H1 (cell line): ENCODE data around the gene STX8. TPM values are rescaled to one million over a fixed set of nuclear protein-coding genes. Genes with fewer than 3 reads are reported as not detected.

Experiments used
- polyA plus RNA-seq, 7 experiments: library from polyadenylated mRNA; depleted of rRNA in 3 of 7; stranded (reverse) in 5 of 7; unstranded in 2 of 7; fragments of >200 nt in 5 of 7; fragments of 200-250 nt in 2 of 7; gene quantifications; 1 replicate in 5 of 7; 2 replicates in 1 of 7; 4 replicates in 1 of 7; pipeline versions ENCODE4 v1.2.1 to v1.2.3, GENCODE V29; 2011 to 2013; ENCODE audit warnings: missing spikeins in 2 of 7, mixed read lengths in 2 of 7
- total RNA-seq: library from RNA; stranded (reverse); fragmentation: NEBNext Ultra II Directional; extraction: Animal tissue kit (Norgen Biotek cat#: 25700); gene quantifications from 2 replicates; pipeline ENCODE4 v1.2.1, GENCODE V29; 2021
- TF ChIP-seq, protein P1 (sequence below): fragments of 300-600 bp; sonication (generic); IDR thresholded peaks from 2 replicates; pipeline ENCODE4 v1.7.1; 2012; ENCODE audit warnings: low read length, moderate library complexity, mild to moderate bottlenecking, inconsistent platforms; ENCODE audit not compliant: insufficient replicate concordance

The STX8 gene
- total and polyA plus RNA-seq, 2 of the 8 experiments (the other 6 are each of a cell fraction or from before 2014, with no cell fraction given), result 22.8 to 42.5 TPM

- TF ChIP-seq, protein P1, sequence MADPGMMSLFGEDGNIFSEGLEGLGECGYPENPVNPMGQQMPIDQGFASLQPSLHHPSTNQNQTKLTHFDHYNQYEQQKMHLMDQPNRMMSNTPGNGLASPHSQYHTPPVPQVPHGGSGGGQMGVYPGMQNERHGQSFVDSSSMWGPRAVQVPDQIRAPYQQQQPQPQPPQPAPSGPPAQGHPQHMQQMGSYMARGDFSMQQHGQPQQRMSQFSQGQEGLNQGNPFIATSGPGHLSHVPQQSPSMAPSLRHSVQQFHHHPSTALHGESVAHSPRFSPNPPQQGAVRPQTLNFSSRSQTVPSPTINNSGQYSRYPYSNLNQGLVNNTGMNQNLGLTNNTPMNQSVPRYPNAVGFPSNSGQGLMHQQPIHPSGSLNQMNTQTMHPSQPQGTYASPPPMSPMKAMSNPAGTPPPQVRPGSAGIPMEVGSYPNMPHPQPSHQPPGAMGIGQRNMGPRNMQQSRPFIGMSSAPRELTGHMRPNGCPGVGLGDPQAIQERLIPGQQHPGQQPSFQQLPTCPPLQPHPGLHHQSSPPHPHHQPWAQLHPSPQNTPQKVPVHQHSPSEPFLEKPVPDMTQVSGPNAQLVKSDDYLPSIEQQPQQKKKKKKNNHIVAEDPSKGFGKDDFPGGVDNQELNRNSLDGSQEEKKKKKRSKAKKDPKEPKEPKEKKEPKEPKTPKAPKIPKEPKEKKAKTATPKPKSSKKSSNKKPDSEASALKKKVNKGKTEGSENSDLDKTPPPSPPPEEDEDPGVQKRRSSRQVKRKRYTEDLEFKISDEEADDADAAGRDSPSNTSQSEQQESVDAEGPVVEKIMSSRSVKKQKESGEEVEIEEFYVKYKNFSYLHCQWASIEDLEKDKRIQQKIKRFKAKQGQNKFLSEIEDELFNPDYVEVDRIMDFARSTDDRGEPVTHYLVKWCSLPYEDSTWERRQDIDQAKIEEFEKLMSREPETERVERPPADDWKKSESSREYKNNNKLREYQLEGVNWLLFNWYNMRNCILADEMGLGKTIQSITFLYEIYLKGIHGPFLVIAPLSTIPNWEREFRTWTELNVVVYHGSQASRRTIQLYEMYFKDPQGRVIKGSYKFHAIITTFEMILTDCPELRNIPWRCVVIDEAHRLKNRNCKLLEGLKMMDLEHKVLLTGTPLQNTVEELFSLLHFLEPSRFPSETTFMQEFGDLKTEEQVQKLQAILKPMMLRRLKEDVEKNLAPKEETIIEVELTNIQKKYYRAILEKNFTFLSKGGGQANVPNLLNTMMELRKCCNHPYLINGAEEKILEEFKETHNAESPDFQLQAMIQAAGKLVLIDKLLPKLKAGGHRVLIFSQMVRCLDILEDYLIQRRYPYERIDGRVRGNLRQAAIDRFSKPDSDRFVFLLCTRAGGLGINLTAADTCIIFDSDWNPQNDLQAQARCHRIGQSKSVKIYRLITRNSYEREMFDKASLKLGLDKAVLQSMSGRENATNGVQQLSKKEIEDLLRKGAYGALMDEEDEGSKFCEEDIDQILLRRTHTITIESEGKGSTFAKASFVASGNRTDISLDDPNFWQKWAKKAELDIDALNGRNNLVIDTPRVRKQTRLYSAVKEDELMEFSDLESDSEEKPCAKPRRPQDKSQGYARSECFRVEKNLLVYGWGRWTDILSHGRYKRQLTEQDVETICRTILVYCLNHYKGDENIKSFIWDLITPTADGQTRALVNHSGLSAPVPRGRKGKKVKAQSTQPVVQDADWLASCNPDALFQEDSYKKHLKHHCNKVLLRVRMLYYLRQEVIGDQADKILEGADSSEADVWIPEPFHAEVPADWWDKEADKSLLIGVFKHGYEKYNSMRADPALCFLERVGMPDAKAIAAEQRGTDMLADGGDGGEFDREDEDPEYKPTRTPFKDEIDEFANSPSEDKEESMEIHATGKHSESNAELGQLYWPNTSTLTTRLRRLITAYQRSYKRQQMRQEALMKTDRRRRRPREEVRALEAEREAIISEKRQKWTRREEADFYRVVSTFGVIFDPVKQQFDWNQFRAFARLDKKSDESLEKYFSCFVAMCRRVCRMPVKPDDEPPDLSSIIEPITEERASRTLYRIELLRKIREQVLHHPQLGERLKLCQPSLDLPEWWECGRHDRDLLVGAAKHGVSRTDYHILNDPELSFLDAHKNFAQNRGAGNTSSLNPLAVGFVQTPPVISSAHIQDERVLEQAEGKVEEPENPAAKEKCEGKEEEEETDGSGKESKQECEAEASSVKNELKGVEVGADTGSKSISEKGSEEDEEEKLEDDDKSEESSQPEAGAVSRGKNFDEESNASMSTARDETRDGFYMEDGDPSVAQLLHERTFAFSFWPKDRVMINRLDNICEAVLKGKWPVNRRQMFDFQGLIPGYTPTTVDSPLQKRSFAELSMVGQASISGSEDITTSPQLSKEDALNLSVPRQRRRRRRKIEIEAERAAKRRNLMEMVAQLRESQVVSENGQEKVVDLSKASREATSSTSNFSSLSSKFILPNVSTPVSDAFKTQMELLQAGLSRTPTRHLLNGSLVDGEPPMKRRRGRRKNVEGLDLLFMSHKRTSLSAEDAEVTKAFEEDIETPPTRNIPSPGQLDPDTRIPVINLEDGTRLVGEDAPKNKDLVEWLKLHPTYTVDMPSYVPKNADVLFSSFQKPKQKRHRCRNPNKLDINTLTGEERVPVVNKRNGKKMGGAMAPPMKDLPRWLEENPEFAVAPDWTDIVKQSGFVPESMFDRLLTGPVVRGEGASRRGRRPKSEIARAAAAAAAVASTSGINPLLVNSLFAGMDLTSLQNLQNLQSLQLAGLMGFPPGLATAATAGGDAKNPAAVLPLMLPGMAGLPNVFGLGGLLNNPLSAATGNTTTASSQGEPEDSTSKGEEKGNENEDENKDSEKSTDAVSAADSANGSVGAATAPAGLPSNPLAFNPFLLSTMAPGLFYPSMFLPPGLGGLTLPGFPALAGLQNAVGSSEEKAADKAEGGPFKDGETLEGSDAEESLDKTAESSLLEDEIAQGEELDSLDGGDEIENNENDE, result no peak
These were observed 300.6 kb downstream of the STX8 start (continued) for GRCh38 chr17:9274973-9275372.
